Measurements from ENCODE around the gene TLE6.
"Not testable (repeated sequence)": the region's sequence is repeated elsewhere in the genome, so short reads cannot be mapped to it uniquely, and the experiment has no call there.

TLE6 gene

GRCh38 chr19:2977001-2977745 lies at the start of gene TLE6:
Gene TLE6 (plus strand): TSS chr19:2977564. CDS start chr19:2978234, 670 bp downstream.
- peak; percentile 99 for DNase-seq (ENCODE audit: low spot score)

DNA sequence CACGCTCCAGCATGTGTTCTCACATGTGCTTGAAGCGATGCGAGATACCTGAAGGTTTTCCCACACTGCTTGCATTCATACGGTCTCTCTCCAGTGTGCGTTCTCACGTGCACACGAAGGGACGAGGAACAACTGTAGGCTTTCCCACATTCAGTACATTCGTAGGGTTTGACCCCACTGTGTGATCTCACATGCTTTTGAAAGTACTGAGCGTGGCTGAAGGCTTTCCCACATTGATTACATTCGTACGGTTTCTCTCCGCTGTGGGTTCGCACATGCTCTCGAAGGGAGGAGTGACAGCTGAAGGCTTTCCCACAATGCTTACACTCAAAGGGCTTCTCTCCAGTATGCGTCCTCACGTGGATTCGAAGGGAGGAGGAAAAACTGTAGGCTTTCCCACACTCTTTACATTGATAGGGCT lies 43.9 kb upstream of the TLE6 start:
- no peak for DNase-seq (ENCODE audit: low spot score)

DNA sequence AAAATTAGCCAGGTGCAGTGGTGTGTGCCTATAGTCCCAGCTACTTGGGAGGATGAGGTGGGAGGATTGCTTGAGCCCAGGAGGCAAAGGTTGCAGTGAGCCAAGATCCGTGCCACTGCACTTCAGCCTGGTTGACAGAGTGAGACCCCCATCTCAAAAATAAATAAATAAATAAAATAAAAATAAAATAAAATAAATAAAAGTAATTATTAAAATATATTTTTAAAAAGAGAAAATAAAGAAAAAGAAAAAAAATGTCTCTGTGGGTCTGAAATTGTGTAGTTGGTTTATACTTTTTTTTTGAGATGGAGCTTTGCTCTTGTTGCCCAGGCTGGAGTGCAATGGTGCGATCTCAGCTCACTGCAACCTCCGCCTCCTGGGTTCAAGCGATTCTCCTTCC lies 41.5 kb upstream of the TLE6 start:
- DNase-seq (ENCODE audit: low spot score), result not testable (repeated sequence)

- no peak for DNase-seq (ENCODE audit: low spot score)
Observed at GRCh38 chr19:2942928-2943640, 34.3 kb upstream of the TLE6 start.

GRCh38 chr19:2944403-2944774 lies 33.0 kb upstream of the TLE6 start:
- no peak for DNase-seq (ENCODE audit: low spot score)

GRCh38 chr19:2944775-2945574 lies 32.4 kb upstream of the TLE6 start, which contains the start of gene ZNF77:
Gene ZNF77 (minus strand): TSS chr19:2944971. CDS start chr19:2944840, 131 bp downstream.
- DNase-seq (ENCODE audit: low spot score), result peak; percentile 100

DNA sequence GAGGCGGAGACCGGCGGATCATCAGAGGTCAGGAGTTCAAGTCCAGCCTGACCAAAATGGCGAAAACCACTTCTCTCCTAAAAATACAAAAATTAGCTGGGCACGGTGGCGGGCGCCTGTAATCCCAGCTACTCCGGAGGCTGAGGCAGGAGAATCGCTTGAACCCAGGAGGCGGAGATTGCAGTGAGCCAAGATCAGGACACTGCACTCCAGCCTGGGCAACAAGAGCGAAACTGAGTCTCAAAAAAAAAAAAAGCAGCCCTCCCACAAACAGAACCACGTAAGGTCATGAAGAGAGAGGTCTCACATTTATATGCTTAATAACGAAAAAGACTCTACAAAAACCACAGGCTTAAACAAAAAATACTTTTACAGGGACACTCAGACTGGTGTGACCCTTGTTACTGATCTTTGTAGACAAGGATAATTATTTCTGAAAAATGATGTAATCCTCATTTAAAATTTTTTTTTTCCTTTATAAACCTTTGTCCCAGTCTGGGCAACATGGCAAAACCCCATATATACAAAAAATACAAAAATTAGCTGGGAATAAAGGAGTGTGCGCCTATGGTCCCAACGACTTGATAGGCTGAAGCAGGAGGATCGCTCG lies 31.7 kb upstream of the TLE6 start:
- no peak for DNase-seq (ENCODE audit: low spot score)

GRCh38 chr19:2949939-2950285 lies 27.5 kb upstream of the TLE6 start:
- no peak for DNase-seq (ENCODE audit: low spot score)

DNA sequence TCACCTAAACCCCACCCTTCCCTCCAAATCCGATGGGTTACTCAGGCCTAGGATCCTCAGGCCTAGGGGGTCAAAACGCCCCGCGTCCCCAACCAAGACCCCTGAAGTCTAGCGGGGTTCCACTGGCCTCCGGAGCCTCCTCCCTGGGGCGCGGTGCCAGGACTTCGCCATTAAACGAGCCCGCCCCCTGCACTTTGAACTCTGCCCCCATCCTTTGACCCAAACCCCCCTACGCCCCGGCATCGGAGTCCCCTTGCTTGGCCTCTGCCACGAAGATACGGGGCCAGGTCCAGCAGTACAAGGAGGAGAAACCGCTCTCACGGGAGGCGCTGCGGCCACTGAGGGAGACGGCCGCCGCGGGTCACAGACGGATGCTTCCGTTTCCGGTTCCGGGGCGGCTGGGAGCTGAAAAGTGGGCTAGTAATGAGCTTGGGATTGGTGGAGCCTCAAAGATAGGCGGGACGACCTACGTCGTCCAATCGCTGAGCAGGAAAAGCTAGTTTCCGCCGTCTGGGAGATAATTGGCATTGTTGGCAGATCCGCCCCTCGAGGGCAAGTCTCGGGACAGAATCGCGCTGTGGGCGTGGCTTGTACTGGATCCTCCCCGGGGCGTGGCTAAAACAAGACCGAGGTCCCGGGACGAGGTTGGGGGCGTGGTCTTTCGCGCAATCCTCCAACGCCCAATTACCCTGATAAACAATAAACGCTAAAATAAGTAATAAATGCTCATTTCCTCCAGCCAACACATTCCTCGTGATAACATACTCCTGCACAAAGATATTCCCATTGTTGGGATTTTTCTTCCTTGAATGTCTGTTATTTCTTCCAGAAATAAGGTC lies 26.9 kb upstream of the TLE6 start:
- peak; percentile 100 for DNase-seq (ENCODE audit: low spot score)

DNA sequence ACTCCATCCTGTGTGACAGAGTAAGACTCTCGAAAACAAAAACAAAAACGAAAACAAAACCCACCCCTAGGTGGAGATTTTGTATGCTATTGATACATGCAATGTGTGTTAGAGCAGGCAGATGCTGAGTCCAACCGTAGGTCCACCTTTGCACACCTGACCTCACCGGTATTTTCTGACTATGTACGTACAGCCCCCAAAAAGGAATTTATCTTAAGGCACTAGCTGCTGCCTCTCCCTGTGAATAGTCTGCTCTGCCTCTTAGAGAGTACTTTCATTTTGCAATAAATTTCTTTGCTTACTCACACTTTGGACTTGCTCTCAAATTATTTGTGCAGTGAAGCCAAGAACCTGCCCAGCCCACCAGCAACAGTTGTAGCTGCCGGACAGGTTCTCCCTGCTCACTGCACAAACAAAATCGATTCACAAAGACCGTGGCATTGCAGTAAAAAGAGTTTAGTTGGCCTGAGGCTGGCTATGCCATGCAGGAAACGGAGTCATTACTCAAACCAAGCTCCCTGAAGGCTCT lies 24.3 kb upstream of the TLE6 start:
- DNase-seq (ENCODE audit: low spot score), result no peak

DNA sequence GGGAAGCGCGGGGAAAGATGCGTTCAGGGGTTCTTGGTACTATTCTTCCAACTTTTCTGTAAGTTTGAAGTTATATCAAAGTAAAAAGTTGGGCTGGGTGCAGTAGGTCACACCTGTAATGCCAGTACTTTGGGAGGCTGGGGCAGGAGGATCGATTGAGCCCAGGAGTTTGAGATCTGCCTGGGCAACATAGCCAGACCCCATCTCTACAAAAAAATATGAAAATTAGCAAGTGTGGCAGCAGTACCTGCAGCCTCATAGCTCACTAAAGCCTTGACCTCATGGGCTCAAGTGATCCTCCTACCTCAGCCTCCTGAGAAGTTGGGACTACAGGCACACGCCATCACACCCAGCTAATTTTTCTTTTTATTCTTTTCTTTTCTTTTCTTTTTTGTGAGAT lies 20.2 kb upstream of the TLE6 start:
- DNase-seq (ENCODE audit: low spot score), result no peak

GRCh38 chr19:2960120-2960519 lies 17.2 kb upstream of the TLE6 start:
- no peak for DNase-seq (ENCODE audit: low spot score)

GRCh38 chr19:2962018-2962670 lies 15.2 kb upstream of the TLE6 start:
- DNase-seq (ENCODE audit: low spot score), result peak; percentile 71

- no peak for DNase-seq (ENCODE audit: low spot score)
Observed at GRCh38 chr19:2963122-2963521, 14.2 kb upstream of the TLE6 start.

DNA sequence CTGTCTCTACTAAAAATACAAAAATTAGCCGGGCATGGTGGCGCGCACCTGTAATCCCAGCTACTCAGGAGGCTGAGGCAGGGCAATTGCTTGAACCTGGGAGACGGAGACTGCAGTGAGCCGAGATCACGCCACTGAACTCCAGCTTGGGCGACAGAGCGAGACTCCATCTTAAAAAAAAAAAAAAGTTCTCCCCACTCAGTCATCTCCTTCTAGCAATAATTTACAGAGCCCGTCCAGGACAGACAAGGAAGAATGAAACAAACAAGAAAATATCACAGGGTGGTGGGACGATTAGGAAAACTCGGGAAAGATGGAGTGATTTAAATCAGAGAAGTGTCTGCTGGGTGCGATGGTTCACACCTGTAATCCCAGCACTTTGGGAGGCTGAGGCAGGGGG lies 13.7 kb upstream of the TLE6 start:
- not testable (repeated sequence) for DNase-seq (ENCODE audit: low spot score)

DNA sequence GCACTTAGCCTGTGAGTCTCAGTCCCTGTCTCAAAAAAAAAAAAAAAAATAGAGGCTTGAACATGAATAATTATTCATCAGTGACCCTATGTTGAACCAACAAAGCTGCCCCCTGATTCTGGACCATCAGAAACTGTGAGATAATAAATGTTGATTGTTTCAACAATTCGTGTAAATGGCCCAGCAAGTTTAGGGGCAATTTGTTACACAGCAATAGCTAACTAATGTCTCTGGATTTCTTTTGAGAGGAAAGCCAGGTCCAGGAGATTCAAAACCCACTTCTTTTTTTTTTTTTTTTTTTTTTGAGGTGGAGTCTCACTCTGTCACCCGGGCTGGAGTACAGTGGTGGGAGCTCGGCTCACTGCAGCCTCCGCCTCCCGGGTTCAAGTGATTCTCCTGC lies 12.5 kb upstream of the TLE6 start:
- no peak for DNase-seq (ENCODE audit: low spot score)

- no peak for DNase-seq (ENCODE audit: low spot score)
Observed at GRCh38 chr19:2967972-2968371, 9.4 kb upstream of the TLE6 start.

DNA sequence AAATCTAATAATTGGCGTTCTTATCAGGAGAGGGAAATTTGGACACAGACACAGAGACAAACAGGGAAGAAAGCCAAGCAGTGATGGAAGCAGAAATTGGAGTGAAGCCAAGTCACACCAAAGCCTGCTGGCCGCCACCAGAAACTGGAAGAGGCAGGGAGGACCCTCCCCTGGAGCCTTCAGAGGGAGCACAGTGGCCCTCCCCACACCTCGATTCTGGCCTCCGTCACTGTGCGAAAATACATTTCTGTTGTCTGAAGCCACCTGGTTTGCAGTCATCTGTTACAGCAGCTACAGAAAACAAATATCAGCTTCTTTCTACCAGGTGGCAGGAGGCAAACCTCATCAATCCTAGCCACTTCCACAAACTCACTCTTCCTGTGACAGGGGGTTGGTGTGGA lies 8.3 kb upstream of the TLE6 start:
- DNase-seq (ENCODE audit: low spot score), result no peak

DNA sequence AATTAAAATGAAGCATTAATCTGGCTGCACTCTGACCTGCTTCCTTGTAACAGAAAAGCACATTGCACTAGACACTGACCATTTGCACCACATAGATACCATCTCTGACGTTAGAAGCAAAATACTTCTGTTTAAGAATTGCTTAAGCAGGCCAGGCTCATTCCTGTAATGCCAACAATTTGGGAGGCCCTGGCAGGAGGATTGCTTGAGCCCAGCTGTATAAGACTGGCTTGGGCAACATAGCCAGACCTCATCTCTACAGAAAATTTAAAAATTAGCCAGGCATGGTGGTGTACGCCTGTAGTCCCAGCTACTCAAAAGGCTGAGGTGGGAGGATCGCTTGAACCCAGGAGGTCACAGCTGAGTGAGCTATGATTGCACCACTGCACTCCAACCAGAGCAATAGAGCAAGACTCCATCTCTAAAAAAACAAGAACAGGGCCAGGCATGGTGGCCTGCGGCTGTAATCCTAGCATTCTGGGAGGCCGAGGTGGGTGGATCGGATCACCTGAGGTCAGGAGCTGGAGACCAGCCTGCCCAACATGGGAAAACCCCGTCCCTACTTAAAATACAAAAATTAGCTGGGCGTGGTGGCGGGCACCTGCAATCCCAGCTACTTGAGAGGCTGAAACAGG lies 7.0 kb upstream of the TLE6 start:
- no peak for DNase-seq (ENCODE audit: low spot score)

DNA sequence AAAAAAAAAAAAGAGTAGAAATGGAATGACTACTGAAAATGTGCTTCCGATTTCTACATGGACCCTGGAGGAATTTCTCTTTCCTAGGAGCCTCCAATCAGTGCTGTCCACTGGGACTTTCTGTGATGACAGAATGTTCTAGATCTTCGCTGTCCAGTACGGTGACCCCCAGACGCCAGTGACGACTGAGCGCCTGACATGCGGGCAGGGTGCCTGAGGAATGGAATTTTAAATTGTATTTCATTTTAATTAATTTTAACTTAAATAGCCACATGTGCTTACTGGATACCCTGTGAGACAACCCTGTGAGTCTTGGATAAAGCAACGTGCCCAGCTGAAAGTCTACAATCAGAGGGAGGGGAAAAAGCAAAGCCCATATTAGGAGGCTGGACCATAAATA lies 4.1 kb upstream of the TLE6 start:
- DNase-seq (ENCODE audit: low spot score), result no peak

All from AG08395 (cell line).